T follicular helper cell (primary cell): ENCODE data around the gene CLDN2.
A peak's percentile ranks its signal among the peaks of the same experiment; 100 is the strongest.
"Not testable (repeated sequence)": the region's sequence is repeated elsewhere in the genome, so short reads cannot be mapped to it uniquely, and the experiment has no call there.

Experiments used
- DNase-seq: peaks from one replicate; pipeline ENCODE4 v3.0.0-alpha.2; 2020; ENCODE audit warnings: low read depth
- total RNA-seq, 2 experiments: gene quantifications; one replicate each; lab custom pipeline; 2026; lab: John Stamatoyannopoulos, UW

Gene CLDN2, protein sequence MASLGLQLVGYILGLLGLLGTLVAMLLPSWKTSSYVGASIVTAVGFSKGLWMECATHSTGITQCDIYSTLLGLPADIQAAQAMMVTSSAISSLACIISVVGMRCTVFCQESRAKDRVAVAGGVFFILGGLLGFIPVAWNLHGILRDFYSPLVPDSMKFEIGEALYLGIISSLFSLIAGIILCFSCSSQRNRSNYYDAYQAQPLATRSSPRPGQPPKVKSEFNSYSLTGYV
- total RNA-seq = 0 reads per million in 2 experiments

GRCh38 chrX:106919932-106920452 lies at the start of gene CLDN2:
TSS of gene CLDN2 (plus strand) at chrX:106920402. CDS start at chrX:106928229, 7,827 bp downstream.
- DNase-seq = no peak

- DNase-seq = not testable (repeated sequence)
Observed at GRCh38 chrX:106872796-106873195, 47.4 kb upstream of the CLDN2 start.

- DNase-seq = no peak
Observed at GRCh38 chrX:106874075-106874474, 46.1 kb upstream of the CLDN2 start.

- no peak for DNase-seq
Observed at GRCh38 chrX:106875151-106875550, 45.1 kb upstream of the CLDN2 start.

DNA sequence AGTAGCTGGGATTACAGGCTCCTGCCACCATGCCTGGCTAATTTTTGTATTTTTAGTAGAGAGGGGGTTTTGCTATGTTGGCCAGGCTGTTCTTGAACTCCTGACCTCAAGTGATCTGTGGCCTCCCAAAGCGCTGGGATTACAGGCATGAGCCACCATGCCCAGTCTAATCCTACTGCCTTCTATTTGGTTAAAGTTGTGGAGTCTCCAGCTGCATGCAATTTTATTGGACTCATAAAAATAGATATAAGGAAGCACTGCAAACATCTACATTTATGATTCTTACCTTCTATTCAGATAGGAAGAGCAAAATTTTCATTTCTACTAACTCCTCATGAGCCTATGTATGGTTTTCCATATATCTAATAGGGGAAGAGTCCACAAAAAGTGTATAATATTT lies 30.7 kb upstream of the CLDN2 start:
- DNase-seq = no peak

DNA sequence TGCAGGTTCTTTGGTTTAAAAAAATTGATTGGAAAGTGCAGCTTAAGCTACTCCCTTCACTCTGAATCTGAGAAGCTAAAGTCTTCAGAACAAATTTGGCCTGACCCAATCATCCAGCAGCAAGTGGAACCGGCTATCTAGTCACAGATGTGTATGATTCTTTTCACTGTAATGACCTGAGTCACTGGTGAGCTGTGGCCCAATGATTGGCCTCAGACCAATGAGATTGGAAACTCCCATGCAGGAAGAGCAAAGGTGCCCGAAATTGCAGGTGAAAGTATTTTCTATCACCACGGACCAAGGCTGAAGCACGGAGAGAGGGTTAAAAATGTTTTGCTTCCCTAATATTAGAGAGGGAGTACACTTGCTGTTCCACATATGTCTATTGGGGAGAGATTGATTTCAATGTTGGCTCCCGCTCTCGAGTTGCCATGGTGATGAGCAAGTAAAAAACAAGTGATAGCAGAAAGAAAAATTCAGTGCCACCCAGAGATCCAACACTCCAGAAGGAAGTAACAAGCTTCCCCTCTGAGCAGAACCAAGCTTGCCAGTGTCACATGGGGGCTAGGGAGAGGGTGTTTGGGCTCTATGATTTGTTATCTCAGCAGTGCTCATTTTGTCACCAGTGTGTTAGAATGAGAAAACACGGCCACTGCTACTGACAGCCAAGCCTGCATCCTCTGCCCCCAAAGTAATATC lies 28.3 kb upstream of the CLDN2 start:
- DNase-seq = no peak

DNA sequence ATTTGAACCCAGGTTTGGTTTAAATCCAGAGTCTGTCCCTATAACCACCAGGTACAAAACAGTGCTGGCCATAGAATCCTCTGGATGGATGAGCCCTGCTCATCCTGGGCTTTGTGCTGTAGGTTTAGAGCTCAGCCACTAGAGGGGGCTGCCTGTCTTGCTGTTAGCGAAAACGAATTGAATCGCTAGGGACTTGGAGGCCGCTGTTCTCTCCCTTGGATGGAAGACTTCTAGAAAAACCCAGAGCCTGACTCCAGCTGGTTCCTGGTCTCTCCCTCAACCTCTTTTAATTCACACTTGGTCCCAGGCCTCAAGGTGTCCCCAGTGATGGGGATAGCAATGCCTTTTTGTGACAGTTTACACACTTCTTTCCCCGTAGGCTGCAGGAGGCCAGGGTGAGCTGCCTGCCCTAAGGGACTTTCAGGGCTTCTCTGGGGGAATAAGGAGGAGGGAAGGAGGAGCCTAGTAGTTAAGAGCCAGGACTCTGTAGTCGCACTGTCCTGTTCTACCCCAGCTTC lies 25.8 kb upstream of the CLDN2 start:
- DNase-seq = peak; percentile 32

DNA sequence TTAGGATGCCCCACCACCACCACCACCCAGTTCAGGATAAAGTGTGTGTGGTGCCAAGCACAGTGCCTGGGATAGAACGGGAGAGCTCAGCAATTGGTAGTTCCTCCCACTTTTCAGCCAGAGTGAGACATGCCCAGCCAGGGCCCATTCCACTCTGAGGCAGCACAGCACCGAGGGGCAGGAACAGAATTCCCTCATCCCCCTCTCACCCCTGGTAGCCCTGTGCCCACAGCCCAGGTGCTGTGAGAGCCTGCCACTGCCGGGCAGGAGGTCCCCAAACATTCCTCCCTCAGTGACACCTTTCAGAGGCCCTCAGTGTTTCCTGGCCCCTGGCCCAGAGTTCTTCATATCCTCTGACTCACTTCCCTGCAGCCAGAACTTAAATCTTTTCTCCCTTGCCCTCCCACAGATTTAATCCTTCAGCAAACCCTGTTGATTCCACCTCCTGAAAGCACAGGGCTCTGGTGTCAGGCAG lies 25.2 kb upstream of the CLDN2 start:
- no peak for DNase-seq

DNA sequence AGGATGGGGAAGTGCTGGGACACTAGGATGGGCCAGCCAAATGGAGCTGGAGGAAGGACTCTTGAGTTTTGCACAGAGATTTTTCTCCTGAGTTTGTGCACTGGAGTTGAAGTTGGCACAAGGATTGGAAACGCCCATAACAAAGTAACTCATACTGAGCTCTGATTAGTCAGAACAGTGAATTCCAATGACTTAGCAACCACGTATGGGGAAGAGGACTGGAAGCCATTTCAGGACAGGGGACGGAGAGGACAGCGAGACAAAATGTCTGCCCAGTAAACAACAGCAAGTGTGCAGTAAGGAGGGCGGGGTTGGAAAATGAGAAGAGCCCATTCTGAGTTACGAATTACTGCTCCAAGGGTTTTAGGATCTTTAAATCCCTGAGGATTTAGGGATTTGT lies 22.9 kb upstream of the CLDN2 start:
- DNase-seq = no peak

- no peak for DNase-seq
Observed at GRCh38 chrX:106898462-106898861, 21.7 kb upstream of the CLDN2 start.

- DNase-seq = no peak
Observed at GRCh38 chrX:106899276-106899675, 20.9 kb upstream of the CLDN2 start.

GRCh38 chrX:106899841-106900240 lies 20.4 kb upstream of the CLDN2 start:
- no peak for DNase-seq

GRCh38 chrX:106901341-106901740 lies 18.9 kb upstream of the CLDN2 start:
- DNase-seq = no peak

DNA sequence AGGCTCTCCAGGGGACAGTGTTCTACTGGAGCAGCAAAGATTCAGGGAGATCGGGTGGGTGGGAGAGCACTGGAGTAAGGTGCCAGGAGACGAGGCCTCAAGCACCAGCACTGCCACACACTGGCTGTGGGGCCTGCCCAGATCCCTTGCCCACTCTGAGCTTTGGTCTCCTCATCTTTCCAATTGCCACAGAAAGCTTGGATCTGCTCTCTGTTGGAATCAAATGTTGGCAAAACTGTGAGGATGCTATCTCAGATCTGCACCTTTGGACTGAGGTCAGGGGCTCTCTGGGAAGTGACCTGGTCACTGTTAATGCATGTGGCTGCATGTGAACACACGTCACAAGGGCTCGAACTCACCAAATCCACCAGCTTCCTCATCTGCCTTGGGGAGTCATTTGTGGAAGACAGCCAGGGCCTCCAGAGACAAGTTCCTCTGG lies 18.4 kb upstream of the CLDN2 start:
- no peak for DNase-seq

GRCh38 chrX:106902684-106903083 lies 17.5 kb upstream of the CLDN2 start:
- DNase-seq = no peak

- DNase-seq = no peak
Observed at GRCh38 chrX:106903291-106903824, 16.8 kb upstream of the CLDN2 start, which contains the start of gene RIPPLY1. TSS of gene RIPPLY1 (minus strand) at chrX:106903341. CDS start at chrX:106903287, 54 bp downstream.

- no peak for DNase-seq
Observed at GRCh38 chrX:106903856-106904528, 16.2 kb upstream of the CLDN2 start.

- DNase-seq = no peak
Observed at GRCh38 chrX:106905064-106905708, 15.0 kb upstream of the CLDN2 start.

DNA sequence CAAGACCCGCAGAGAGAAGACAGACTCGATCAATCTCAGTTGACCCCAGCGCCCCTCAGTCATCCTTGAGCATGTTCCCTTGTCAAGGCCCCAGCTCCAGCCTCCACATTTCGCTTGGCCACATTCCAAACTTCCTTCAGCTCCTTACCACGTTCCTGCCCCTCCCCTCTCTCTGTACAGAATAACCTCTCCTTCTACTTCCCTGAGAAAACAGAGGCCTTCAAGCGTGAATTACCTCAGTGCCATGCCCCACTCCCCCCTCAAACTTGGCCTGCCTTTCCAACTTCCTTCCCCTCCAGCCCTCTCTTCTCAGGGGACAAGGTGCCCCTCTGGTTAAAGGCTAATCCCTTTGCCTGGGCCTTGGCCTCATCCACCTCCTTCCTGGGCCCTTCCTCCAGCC lies 13.8 kb upstream of the CLDN2 start:
- no peak for DNase-seq

DNA sequence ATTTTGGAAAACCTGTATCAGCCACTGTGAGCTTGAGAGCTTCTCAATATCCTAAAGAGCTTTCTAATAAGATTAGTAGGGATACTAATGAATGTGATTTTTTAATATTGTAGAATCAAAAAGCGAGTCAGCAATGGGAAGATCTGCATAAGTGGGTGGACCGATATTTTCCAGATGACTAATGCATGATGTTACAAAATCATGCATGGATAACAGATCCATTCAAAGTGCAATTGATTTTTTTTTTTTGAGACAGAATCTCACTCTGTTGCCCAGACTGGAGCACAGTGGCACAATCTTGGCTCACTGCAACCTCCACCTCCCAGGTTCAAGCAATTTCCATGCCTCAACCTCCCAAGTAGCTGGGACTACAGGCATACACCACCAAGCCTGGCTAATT lies 7.3 kb upstream of the CLDN2 start:
- DNase-seq = no peak

DNA sequence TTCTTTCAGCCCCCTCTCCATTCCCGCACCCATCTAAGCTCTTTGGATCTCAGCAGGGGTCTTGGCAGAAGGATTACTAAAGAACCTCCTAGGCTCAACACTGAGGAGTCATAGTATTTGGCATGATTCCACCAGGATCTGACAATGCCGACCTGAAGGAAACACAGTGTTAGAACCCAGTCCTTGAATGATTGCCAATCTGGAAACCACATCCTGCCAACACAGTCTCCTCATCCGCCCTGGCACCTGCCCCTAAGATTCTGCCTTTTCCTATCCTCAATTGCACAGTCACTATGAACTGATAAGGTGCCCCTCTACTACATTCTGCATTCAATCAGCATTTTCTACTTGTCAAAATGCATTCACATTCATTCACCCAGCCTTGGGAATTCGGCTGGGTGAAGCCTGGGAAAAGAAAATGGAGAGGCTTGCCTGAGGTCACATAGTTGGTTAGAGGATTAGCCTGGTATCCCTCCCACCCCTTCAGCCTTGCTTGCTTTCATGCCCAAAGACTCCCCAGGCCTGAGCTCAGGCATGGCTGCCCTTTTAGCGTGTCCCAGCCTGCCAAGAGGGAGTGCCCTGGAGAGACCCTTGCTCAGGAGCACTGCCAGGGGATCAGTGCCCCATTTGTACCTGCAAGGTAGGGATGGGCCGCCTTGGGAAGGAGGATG lies 2.2 kb upstream of the CLDN2 start:
- peak; percentile 6 for DNase-seq
